GM10266 (cell line): Measurements from ENCODE around the gene ZNF524.

Experiments
- DNase-seq: peaks from one replicate; pipeline ENCODE4 v3.0.0; 2012; ENCODE audit errors: extremely low spot score
- CTCF ChIP-seq: IDR thresholded peaks from 2 replicates; pipeline ENCODE4 v1.5.1; 2012; ENCODE audit warnings: mild to moderate bottlenecking, low read depth; ENCODE audit not compliant: control insufficient read depth, insufficient read depth; ENCODE audit errors: missing control alignments

The ZNF524 gene

GRCh38 chr19:55651236-55651635 lies 51.1 kb downstream of the ZNF524 start:
- no peak for TF ChIP-seq CTCF
- no peak for DNase-seq

- DNase-seq: no peak
- TF ChIP-seq CTCF: no peak
Measured at GRCh38 chr19:55652311-55653128, 52.4 kb downstream of the ZNF524 start.
